IPS-15b (cell line): ENCODE results near the gene NRG3.

Source experiments
- H3K27me3 ChIP-seq: one replicate; pipeline ENCODE4 v1.6.1; 2013; ENCODE audit warnings: low read length; ENCODE audit not compliant: control insufficient read depth, insufficient read depth
- H3K36me3 ChIP-seq: one replicate; pipeline ENCODE4 v1.6.1; 2013; ENCODE audit warnings: low read length; ENCODE audit not compliant: control insufficient read depth, insufficient read depth
- H3K4me1 ChIP-seq: one replicate; pipeline ENCODE4 v1.6.1; 2013; ENCODE audit warnings: mild to moderate bottlenecking, low read length; ENCODE audit not compliant: control insufficient read depth, insufficient read depth
- H3K4me3 ChIP-seq: one replicate; pipeline ENCODE4 v1.5.1; 2013; ENCODE audit warnings: low read depth, low read length
- H3K9ac ChIP-seq: one replicate; pipeline ENCODE4 v1.6.1; 2013; ENCODE audit warnings: low read depth, mild to moderate bottlenecking, low read length
- H3K9me3 ChIP-seq: one replicate; pipeline ENCODE4 v1.6.1; 2013; ENCODE audit warnings: mild to moderate bottlenecking, low read length; ENCODE audit not compliant: control insufficient read depth, insufficient read depth

Gene NRG3

GRCh38 chr10:81917666-81918065, 42.7 kb downstream of the NRG3 start:
- Histone ChIP-seq H3K9me3 (no peaks in the 10 kb centered on the region), H3K9ac (no peak overlapping the region), H3K4me1 (peaks cover 16% of the 10 kb centered on the region), H3K27me3 (no peaks in the 10 kb centered on the region), H3K4me3 (no peak overlapping the region), H3K36me3 (no peaks in the 10 kb centered on the region)

- H3K36me3 ChIP-seq: no peaks in the 10 kb centered on the region
- no peak overlapping the region for H3K4me3 ChIP-seq
- no peaks in the 10 kb centered on the region for H3K27me3 ChIP-seq
- H3K4me1 ChIP-seq: peaks cover 16% of the 10 kb centered on the region
- no peaks in the 10 kb centered on the region for H3K9me3 ChIP-seq
- no peak overlapping the region for H3K9ac ChIP-seq
Observed at GRCh38 chr10:81918766-81919165, 43.8 kb downstream of the NRG3 start.

GRCh38 chr10:81920213-81920829, 45.3 kb downstream of the NRG3 start:
- Histone ChIP-seq H3K4me1 (peaks cover 15% of the 10 kb centered on the region), H3K9ac (no peak overlapping the region), H3K4me3 (no peak overlapping the region), H3K9me3 (no peaks in the 10 kb centered on the region), H3K36me3 (no peaks in the 10 kb centered on the region), H3K27me3 (no peaks in the 10 kb centered on the region)

DNA sequence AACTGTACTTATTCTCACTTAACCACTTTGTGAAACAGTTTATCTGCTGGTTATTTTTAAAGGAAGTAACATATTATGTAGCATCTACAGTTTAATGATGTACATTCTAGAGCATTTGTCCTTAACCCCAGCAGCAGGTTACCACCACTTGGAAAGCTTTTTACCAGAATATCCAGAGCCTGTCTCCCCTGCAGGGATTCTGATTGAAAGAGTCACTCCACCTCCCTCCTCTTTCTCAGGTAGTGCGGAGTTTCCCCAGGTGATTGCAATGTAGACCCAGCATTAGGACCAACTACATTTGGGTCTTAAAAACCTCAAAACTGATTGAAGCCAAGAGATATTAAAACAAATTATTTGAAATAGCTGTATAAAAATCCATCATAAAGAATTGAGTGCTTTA, 53.1 kb downstream of the NRG3 start:
- H3K9me3 ChIP-seq: no peaks in the 10 kb centered on the region
- no peaks in the 10 kb centered on the region for H3K36me3 ChIP-seq
- no peaks in the 10 kb centered on the region for H3K4me1 ChIP-seq
- H3K9ac ChIP-seq: no peak overlapping the region
- H3K4me3 ChIP-seq: no peak overlapping the region
- H3K27me3 ChIP-seq: no peaks in the 10 kb centered on the region

GRCh38 chr10:81943583-81943982, 68.6 kb downstream of the NRG3 start:
- no peak overlapping the region for H3K4me3 ChIP-seq
- H3K36me3 ChIP-seq: no peaks in the 10 kb centered on the region
- H3K9ac ChIP-seq: no peak overlapping the region
- H3K27me3 ChIP-seq: no peaks in the 10 kb centered on the region
- H3K9me3 ChIP-seq: no peaks in the 10 kb centered on the region
- H3K4me1 ChIP-seq: peaks cover 3% of the 10 kb centered on the region

GRCh38 chr10:81944609-81945008, 69.6 kb downstream of the NRG3 start:
- H3K9ac ChIP-seq: no peak overlapping the region
- H3K9me3 ChIP-seq: no peaks in the 10 kb centered on the region
- no peaks in the 10 kb centered on the region for H3K27me3 ChIP-seq
- no peak overlapping the region for H3K4me3 ChIP-seq
- peaks cover 7% of the 10 kb centered on the region for H3K4me1 ChIP-seq
- no peaks in the 10 kb centered on the region for H3K36me3 ChIP-seq

DNA sequence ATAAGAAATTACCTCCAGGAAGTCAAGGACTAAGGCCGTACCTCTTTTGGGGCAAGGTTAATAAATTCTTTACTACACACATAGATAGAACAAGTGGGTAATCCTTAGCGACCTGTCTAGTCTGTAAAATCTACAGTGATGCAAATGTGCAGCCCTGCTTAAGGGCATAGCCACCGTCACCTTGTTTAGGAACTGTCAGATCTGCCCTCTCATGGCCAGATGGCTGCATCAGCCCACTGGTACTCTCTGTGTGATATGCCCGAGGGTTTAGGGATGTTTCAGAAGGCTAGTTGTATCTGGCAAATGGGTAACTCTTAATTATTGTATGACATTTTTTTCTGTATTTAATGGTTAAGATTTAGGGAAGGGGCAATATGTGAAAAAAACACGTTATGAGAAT, 74.3 kb downstream of the NRG3 start:
- no peaks in the 10 kb centered on the region for H3K27me3 ChIP-seq
- H3K4me3 ChIP-seq: no peak overlapping the region
- H3K36me3 ChIP-seq: no peaks in the 10 kb centered on the region

DNA sequence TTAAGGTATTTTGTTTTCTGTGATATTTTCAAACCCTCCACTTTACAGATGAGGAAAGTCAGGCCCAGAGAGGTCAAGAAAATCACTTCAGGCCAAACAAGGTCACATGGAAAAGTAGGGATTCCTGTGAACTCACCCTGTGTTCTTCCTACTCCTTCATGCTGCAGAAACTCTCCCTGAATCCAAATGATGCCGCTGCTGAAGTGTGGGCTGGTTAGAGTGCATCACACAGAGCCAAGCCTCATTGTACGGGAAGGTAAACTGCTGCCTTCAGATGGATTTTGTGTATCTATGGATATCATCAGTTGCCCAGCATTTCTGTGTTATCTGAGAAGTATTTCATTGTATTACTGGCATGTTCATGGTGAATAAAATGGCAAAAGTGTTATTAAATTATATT, 75.4 kb downstream of the NRG3 start:
- no peaks in the 10 kb centered on the region for H3K27me3 ChIP-seq
- no peaks in the 10 kb centered on the region for H3K36me3 ChIP-seq
- H3K9ac ChIP-seq: no peak overlapping the region

More for the DNA sequence above, 74.3 kb downstream of the NRG3 start:
- Histone ChIP-seq H3K9me3 (no peaks in the 10 kb centered on the region), H3K9ac (no peak overlapping the region), H3K4me1 (peaks cover 3% of the 10 kb centered on the region)

GRCh38 chr10:81953420-81953819, 78.4 kb downstream of the NRG3 start:
- Histone ChIP-seq H3K27me3 (no peaks in the 10 kb centered on the region), H3K9ac (no peak overlapping the region), H3K4me1 (peaks cover 3% of the 10 kb centered on the region), H3K36me3 (no peaks in the 10 kb centered on the region), H3K4me3 (no peak overlapping the region), H3K9me3 (no peaks in the 10 kb centered on the region)

More for the DNA sequence above, 75.4 kb downstream of the NRG3 start:
- Histone ChIP-seq H3K9me3 (no peaks in the 10 kb centered on the region), H3K4me3 (no peak overlapping the region), H3K4me1 (peaks cover 3% of the 10 kb centered on the region)

- Histone ChIP-seq H3K27me3 (no peaks in the 10 kb centered on the region), H3K4me3 (no peak overlapping the region), H3K9ac (no peak overlapping the region), H3K9me3 (no peaks in the 10 kb centered on the region), H3K4me1 (no peaks in the 10 kb centered on the region), H3K36me3 (no peaks in the 10 kb centered on the region)
Observed at GRCh38 chr10:81957976-81958375, 83.0 kb downstream of the NRG3 start.

- no peaks in the 10 kb centered on the region for H3K9me3 ChIP-seq
Observed at GRCh38 chr10:81959016-81959415, 84.0 kb downstream of the NRG3 start.

DNA sequence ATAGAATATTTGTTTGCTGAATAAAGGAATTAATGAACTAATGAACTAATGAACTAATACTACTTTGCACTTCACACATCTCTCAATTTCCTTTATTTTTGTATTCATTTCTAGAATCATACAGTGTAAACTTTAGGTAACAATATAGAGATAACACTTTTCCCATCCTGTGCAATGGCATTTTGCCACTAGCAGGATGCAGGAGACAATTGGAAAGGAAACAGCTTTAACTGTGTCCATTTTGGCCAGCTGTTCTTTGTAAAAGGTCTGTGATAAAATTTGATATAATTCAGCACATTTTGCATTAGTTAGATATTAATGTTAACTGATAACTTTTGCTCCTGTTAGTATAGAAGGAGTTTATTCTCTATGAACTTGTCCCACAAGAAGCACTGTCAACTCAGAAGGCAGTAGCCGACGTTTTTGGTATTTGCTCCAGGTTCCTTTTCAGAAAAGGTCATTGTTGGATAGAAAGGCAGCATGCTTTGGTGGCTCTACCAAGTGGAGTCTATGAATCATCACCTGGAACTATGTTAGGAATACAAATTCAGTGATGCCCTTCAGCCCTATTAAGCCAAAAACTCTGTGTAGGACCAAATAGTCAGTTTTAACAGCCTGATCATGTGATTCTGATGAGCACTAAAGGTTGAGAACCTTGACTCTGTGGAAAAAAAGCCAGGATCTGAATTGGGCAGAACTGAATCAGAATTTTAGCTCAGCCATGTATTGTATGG, 86.6 kb downstream of the NRG3 start:
- no peaks in the 10 kb centered on the region for H3K4me1 ChIP-seq
- no peaks in the 10 kb centered on the region for H3K9me3 ChIP-seq

More at GRCh38 chr10:81959016-81959415, 84.0 kb downstream of the NRG3 start:
- H3K4me3 ChIP-seq: no peak overlapping the region
- no peaks in the 10 kb centered on the region for H3K27me3 ChIP-seq
- H3K4me1 ChIP-seq: no peaks in the 10 kb centered on the region
- H3K36me3 ChIP-seq: no peaks in the 10 kb centered on the region
- H3K9ac ChIP-seq: no peak overlapping the region

More for the DNA sequence above, 86.6 kb downstream of the NRG3 start:
- no peak overlapping the region for H3K9ac ChIP-seq
- no peaks in the 10 kb centered on the region for H3K36me3 ChIP-seq
- H3K4me3 ChIP-seq: no peak overlapping the region
- H3K27me3 ChIP-seq: no peaks in the 10 kb centered on the region
